22Rv1 (cell line): ENCODE data around the gene LHX1.

Source experiments
- H3K27ac ChIP-seq: fragments of 450-650 bp; 2 replicates; pipeline ENCODE4 v1.5.1; 2017
- ZFX ChIP-seq: fragments of 450-650 bp; IDR thresholded peaks from 2 replicates; pipeline ENCODE4 v1.6.1; 2017; ENCODE audit warnings: antibody characterized with exemption, borderline replicate concordance
- TF ChIP-seq, protein P1 (sequence below): fragments of 450-650 bp; IDR thresholded peaks from 2 replicates; pipeline ENCODE4 v1.5.1; 2017; ENCODE audit warnings: mild to moderate bottlenecking

The LHX1 gene

DNA sequence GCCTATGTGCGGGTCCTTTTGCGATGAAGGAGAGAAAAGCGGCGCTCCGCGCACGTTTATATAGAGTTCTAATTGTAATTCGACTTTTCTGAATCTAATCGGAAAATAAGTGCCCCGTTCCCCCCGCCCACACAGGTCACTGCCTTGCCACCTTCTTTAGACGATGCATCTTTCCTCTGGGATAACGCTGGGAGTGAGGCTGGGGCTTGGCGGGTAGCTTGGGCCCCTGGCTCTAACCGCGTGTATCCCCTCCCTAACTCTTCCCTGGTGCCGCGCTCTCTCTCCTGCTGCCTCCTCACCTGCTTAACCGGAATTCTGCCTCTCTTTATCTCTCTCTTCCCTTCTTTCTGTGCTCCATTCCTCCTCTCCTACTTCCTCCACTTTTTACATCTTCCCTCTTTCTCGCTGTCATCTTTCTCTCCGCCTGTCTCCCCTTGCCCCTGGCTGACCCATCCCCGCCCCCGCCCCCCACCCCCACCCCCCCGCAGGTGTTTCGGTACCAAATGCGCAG is 2.6 kb downstream of the LHX1 start:
- no peak for TF ChIP-seq ZFX
- no peak overlapping the region for H3K27ac ChIP-seq

GRCh38 chr17:36940313-36941264 is 3.3 kb downstream of the LHX1 start:
- no peak overlapping the region for H3K27ac ChIP-seq
- TF ChIP-seq ZFX, result no peak
- TF ChIP-seq, protein P1, sequence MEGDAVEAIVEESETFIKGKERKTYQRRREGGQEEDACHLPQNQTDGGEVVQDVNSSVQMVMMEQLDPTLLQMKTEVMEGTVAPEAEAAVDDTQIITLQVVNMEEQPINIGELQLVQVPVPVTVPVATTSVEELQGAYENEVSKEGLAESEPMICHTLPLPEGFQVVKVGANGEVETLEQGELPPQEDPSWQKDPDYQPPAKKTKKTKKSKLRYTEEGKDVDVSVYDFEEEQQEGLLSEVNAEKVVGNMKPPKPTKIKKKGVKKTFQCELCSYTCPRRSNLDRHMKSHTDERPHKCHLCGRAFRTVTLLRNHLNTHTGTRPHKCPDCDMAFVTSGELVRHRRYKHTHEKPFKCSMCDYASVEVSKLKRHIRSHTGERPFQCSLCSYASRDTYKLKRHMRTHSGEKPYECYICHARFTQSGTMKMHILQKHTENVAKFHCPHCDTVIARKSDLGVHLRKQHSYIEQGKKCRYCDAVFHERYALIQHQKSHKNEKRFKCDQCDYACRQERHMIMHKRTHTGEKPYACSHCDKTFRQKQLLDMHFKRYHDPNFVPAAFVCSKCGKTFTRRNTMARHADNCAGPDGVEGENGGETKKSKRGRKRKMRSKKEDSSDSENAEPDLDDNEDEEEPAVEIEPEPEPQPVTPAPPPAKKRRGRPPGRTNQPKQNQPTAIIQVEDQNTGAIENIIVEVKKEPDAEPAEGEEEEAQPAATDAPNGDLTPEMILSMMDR, result no peak

- no peak overlapping the region for H3K27ac ChIP-seq
- TF ChIP-seq, protein P1, result no peak
- TF ChIP-seq ZFX, result no peak
Observed at GRCh38 chr17:36941265-36942010, 4.2 kb downstream of the LHX1 start.

DNA sequence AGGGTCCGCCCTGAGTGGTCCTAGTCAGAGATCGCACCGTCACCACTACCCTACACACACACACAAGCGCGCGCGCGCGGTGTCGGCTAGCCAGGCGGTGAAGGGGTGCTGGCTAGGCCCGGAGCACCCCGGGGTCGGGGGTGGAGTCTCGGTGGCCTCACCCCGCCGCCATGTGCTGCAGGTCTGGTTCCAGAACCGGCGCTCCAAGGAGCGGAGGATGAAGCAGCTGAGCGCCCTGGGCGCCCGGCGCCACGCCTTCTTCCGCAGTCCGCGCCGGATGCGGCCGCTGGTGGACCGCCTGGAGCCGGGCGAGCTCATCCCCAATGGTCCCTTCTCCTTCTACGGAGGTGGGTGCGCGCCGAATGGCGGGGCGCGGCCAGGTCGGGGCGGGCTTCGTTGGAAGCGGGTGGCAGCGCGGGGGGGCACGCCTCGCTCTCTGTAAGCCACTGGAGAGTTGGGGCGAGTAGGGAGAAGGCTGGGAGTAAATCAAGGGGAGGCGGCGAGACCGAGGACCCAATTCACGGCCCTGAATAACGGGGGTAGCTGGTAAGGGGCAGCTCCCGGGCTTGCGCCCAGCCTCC is 4.8 kb downstream of the LHX1 start:
- TF ChIP-seq ZFX, result no peak
- TF ChIP-seq, protein P1, result no peak
- no peak overlapping the region for H3K27ac ChIP-seq

DNA sequence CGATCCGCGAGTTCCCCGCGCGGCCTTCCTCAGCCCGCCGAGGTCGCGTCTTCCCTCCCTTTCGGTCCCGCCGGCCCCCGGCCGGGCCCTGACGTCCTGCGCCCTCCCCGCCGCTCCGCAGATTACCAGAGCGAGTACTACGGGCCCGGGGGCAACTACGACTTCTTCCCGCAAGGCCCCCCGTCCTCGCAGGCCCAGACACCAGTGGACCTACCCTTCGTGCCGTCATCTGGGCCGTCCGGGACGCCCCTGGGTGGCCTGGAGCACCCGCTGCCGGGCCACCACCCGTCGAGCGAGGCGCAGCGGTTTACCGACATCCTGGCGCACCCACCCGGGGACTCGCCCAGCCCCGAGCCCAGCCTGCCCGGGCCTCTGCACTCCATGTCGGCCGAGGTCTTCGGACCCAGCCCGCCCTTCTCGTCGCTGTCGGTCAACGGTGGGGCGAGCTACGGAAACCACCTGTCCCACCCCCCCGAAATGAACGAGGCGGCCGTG is 5.4 kb downstream of the LHX1 start:
- TF ChIP-seq ZFX, result no peak
- TF ChIP-seq, protein P1, result no peak
- H3K27ac ChIP-seq, result no peak overlapping the region

DNA sequence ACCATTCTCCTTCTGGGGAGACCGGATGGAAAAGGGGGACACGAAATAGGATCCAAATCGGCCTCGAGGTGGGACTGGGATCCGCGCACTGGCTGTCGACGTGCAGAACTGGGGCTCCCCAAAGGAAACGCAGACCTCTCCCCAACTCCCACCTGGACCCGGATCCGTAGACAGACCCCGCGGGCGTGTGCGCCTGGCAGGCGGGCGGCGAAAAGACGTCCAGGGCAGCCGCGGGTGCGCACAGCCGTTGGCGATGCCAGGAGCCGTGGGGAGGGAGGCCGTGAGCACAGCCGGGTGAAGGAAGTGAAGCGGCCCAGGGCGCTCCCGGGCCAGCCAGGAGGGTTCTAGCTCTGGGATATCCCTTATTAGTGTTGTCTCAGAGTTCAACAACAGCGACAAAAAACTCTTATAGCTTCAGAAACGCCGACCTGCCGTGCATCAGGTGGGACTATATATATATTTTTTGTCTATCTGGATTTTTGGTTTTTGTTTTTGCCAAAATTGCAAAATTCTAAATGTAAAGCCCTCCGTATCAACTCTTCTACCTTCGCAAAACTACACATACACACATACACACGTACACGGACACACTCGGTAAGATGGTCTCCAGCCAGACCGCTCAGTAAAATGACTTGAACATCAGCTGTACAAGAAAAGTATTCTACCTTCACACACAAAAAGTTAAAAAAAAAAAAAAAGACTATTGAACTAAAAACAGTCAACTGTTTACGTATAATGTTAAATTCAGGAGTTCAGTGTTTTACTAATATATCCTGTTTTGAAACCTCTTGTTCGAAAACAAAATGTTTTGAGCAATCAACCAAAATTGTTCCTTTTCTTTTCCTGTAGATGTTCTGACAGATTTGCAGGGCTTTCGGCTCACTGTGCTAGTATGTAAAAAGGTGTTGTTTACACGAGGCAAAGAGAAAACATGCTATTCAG is 6.2 kb downstream of the LHX1 start:
- H3K27ac ChIP-seq, result no peak overlapping the region
- no peak for TF ChIP-seq ZFX
- TF ChIP-seq, protein P1, result no peak
